ENCODE data around the gene BCL11A. TPM values are rescaled to one million over a fixed set of nuclear protein-coding genes. Genes with fewer than 3 reads are reported as not detected.

The BCL11A gene
- total and polyA plus RNA-seq, 5 donors from 2014 or later = 0.17 to 2.0 (median 0.30) TPM; not detected in 1

GRCh38 chr2:60554074-60554645, 706 bp upstream of the BCL11A start:
- no peaks in the 10 kb centered on the region for H3K36me3 ChIP-seq (ENCODE audit: control insufficient read depth, insufficient read depth, low read length)
- no peaks in the 10 kb centered on the region for H3K9me3 ChIP-seq (ENCODE audit: control insufficient read depth in 2 of 2, low read length in 2 of 2)
- peaks cover 5 to 59% (median 23%) of the 10 kb centered on the region in 4 donors for H3K4me1 Mint-ChIP-seq
- peaks cover 0 to 10% (median 0%) of the 10 kb centered on the region in 7 donors for H3K9me3 Mint-ChIP-seq
- H3K27me3 Mint-ChIP-seq = peaks cover 68% of the 10 kb centered on the region
- peaks cover 83% of the 10 kb centered on the region for H3K4me1 ChIP-seq (ENCODE audit: control insufficient read depth, insufficient read depth, low read length, poor library complexity, severe bottlenecking)
- peak overlapping the region in 1 of 3 donors; percentile 26 for H3K27ac Mint-ChIP-seq
- H3K36me3 Mint-ChIP-seq = no peaks in the 10 kb centered on the region
- peak overlapping the region; percentile 68 for H3K4me3 ChIP-seq (ENCODE audit: low read depth, low read length)
- no peak overlapping the region for H3K27ac ChIP-seq (ENCODE audit: insufficient read depth, low read length, poor library complexity, severe bottlenecking)
- DNase-seq = peak in 1 of 3 donors; percentile 21
- H3K27me3 ChIP-seq (ENCODE audit: control insufficient read depth, insufficient read depth, low read length) = peaks cover 23% of the 10 kb centered on the region
- peak overlapping the region; percentile 61 to 87 (median 81) for H3K4me3 Mint-ChIP-seq
- ATAC-seq (ENCODE audit: low read depth in 2 of 2) = no peak

- Mint-ChIP-seq H3K4me3 (peak overlapping the region; percentile 55 to 86 (median 83)), H3K4me1 (peaks cover 11 to 66% (median 29%) of the 10 kb centered on the region in 4 donors), H3K27me3 (peaks cover 69% of the 10 kb centered on the region), H3K27ac (no peak overlapping the region), H3K36me3 (no peaks in the 10 kb centered on the region), H3K9me3 (peaks cover 0 to 10% (median 0%) of the 10 kb centered on the region in 7 donors)
- Histone ChIP-seq H3K9me3 (ENCODE audit: control insufficient read depth in 2 of 2, low read length in 2 of 2) (no peaks in the 10 kb centered on the region), H3K27me3 (ENCODE audit: control insufficient read depth, insufficient read depth, low read length) (peaks cover 29% of the 10 kb centered on the region), H3K36me3 (ENCODE audit: control insufficient read depth, insufficient read depth, low read length) (no peaks in the 10 kb centered on the region), H3K27ac (ENCODE audit: insufficient read depth, low read length, poor library complexity, severe bottlenecking) (no peak overlapping the region), H3K4me3 (ENCODE audit: low read depth, low read length) (peak overlapping the region; percentile 51), H3K4me1 (ENCODE audit: control insufficient read depth, insufficient read depth, low read length, poor library complexity, severe bottlenecking) (peaks cover 84% of the 10 kb centered on the region)
- ATAC-seq (ENCODE audit: low read depth in 2 of 2) = no peak
- DNase-seq = no peak
These were observed 481 bp downstream of the BCL11A start for GRCh38 chr2:60552851-60553494.

- H3K27ac ChIP-seq (ENCODE audit: insufficient read depth, low read length, poor library complexity, severe bottlenecking) = no peak overlapping the region
- Mint-ChIP-seq H3K27me3 (peaks cover 72% of the 10 kb centered on the region), H3K4me1 (peaks cover 11 to 62% (median 28%) of the 10 kb centered on the region in 4 donors), H3K36me3 (no peaks in the 10 kb centered on the region), H3K4me3 (peak overlapping the region; percentile 64 to 85 (median 72)), H3K27ac (no peak overlapping the region), H3K9me3 (peaks cover 0 to 10% (median 0%) of the 10 kb centered on the region in 7 donors)
- no peaks in the 10 kb centered on the region for H3K9me3 ChIP-seq (ENCODE audit: control insufficient read depth in 2 of 2, low read length in 2 of 2)
- peaks cover 27% of the 10 kb centered on the region for H3K27me3 ChIP-seq (ENCODE audit: control insufficient read depth, insufficient read depth, low read length)
- H3K4me3 ChIP-seq (ENCODE audit: low read depth, low read length) = no peak overlapping the region
- H3K36me3 ChIP-seq (ENCODE audit: control insufficient read depth, insufficient read depth, low read length) = no peaks in the 10 kb centered on the region
- ATAC-seq (ENCODE audit: low read depth in 2 of 2) (no peak), DNase-seq (no peak)
- H3K4me1 ChIP-seq (ENCODE audit: control insufficient read depth, insufficient read depth, low read length, poor library complexity, severe bottlenecking) = peaks cover 80% of the 10 kb centered on the region
These were observed 1.2 kb downstream of the BCL11A start for GRCh38 chr2:60552078-60552850.

DNA sequence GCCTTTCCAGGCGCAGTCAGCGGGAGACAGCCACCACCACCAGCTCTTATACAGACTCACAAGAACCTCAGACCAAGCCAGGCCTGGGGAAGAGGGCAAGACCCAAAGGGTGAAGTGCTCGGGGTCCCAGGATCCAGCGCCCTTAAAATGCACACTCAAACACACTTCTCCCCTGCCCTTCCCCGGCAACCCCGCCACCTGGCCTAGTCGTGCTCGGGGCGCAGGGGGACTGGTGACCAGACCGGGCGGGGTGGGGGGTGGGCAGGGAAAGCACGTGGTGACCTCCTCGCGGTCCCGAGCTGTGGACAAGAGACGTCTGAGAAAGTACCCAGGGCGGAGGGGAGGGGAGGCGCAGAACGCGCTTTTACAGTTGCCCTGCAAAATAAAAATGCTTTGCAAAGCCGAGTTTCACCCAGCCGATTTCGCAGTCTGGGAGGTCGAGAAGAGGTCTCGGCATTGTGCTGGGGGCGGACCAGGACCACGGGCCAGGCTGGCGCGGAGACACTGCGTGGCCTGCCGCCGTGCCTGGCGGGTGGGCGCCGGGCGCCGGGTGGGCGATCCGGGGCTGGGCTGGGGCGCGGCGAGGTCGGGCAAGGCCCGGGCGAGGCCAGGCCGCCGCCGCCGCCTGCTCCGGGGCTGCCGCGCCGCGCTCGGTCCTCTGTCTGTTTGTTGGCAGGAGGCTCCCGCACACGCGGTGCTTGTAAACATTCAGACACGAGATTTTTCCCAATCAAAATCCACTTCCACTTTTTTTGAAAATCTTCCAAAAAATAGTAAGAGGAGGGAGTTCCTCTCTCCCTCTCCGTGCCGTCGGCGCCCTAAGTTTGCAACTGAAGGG, 2.0 kb downstream of the BCL11A start:
- no peaks in the 10 kb centered on the region for H3K9me3 ChIP-seq (ENCODE audit: control insufficient read depth in 2 of 2, low read length in 2 of 2)
- no peak overlapping the region for H3K27ac ChIP-seq (ENCODE audit: insufficient read depth, low read length, poor library complexity, severe bottlenecking)
- peaks cover 72% of the 10 kb centered on the region for H3K4me1 ChIP-seq (ENCODE audit: control insufficient read depth, insufficient read depth, low read length, poor library complexity, severe bottlenecking)
- H3K4me3 ChIP-seq (ENCODE audit: low read depth, low read length) = no peak overlapping the region
- Mint-ChIP-seq H3K27me3 (peaks cover 72% of the 10 kb centered on the region), H3K4me1 (peaks cover 11 to 54% (median 22%) of the 10 kb centered on the region in 4 donors), H3K27ac (no peak overlapping the region), H3K4me3 (peak overlapping the region; percentile 72 to 85 (median 82)), H3K9me3 (peaks cover 0 to 10% (median 0%) of the 10 kb centered on the region in 7 donors), H3K36me3 (no peaks in the 10 kb centered on the region)
- ATAC-seq (ENCODE audit: low read depth in 2 of 2) = no peak
- H3K36me3 ChIP-seq (ENCODE audit: control insufficient read depth, insufficient read depth, low read length) = no peaks in the 10 kb centered on the region
- peaks cover 28% of the 10 kb centered on the region for H3K27me3 ChIP-seq (ENCODE audit: control insufficient read depth, insufficient read depth, low read length)
- DNase-seq = no peak

DNA sequence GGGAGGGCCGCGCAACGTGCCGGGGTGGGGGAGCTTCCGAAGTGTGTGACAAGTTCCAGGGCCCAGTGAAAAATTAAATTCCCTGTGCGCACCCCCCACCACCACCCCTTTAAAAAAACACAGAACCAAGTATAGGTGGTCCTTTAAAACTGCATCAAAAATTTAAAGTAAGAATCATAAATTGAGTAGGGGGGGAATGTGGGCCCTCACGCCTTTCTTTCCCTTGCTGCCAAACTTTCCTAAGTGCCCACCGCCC, 2.5 kb downstream of the BCL11A start:
- Mint-ChIP-seq H3K36me3 (no peaks in the 10 kb centered on the region), H3K4me1 (peaks cover 11 to 48% (median 21%) of the 10 kb centered on the region in 4 donors), H3K4me3 (peak overlapping the region; percentile 67 to 85 (median 78)), H3K9me3 (peaks cover 0 to 10% (median 0%) of the 10 kb centered on the region in 7 donors), H3K27me3 (peaks cover 72% of the 10 kb centered on the region), H3K27ac (no peak overlapping the region)
- no peak for DNase-seq
- Histone ChIP-seq H3K4me1 (ENCODE audit: control insufficient read depth, insufficient read depth, low read length, poor library complexity, severe bottlenecking) (peaks cover 67% of the 10 kb centered on the region), H3K27ac (ENCODE audit: insufficient read depth, low read length, poor library complexity, severe bottlenecking) (no peak overlapping the region), H3K4me3 (ENCODE audit: low read depth, low read length) (no peak overlapping the region), H3K9me3 (ENCODE audit: control insufficient read depth in 2 of 2, low read length in 2 of 2) (no peaks in the 10 kb centered on the region), H3K36me3 (ENCODE audit: control insufficient read depth, insufficient read depth, low read length) (no peaks in the 10 kb centered on the region), H3K27me3 (ENCODE audit: control insufficient read depth, insufficient read depth, low read length) (peaks cover 30% of the 10 kb centered on the region)
- ATAC-seq (ENCODE audit: low read depth in 2 of 2) = no peak

DNA sequence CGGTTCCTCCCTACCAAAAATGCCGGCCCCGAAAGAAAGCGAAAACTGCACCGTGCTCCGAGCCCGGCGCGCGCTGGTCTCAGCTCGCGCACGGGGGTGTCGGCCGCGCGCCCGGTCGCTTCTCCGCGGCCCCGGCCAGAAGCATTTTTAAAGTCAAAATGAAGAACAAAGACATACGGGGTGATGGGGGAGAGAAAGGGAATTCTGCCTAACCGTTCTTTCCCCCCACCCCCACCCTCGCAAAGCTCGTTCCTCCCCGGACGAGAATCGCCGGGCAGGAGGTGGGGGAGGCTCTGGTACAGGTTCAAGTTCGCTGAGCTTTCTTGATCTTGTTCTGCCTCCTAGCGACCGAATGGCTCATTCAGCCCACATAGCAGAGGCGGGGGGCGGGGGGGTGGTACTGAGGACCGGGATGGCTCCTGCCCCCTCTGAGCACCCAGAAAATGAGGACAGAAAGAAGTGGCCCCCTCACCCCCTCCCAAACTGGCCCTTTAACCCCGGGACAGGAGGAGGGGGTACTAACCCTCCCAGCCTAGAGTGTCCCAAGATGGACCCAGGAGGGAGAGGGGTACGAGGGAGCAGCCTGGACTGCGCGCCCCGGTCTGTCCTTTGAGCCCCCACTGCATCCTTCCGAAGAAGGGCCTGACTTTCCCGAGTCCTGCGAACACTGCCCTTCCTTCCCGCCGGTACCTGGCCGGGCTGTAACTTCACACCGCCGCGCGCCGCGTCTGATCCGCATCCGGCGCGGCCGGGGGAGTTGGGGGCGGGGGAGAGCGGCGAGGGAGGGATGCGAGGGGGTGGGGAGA, 3.1 kb downstream of the BCL11A start:
- H3K9me3 Mint-ChIP-seq = peaks cover 0 to 6% (median 0%) of the 10 kb centered on the region in 7 donors
- Histone ChIP-seq H3K36me3 (ENCODE audit: control insufficient read depth, insufficient read depth, low read length) (no peaks in the 10 kb centered on the region), H3K27me3 (ENCODE audit: control insufficient read depth, insufficient read depth, low read length) (peaks cover 32% of the 10 kb centered on the region), H3K27ac (ENCODE audit: insufficient read depth, low read length, poor library complexity, severe bottlenecking) (no peak overlapping the region), H3K4me1 (ENCODE audit: control insufficient read depth, insufficient read depth, low read length, poor library complexity, severe bottlenecking) (peaks cover 61% of the 10 kb centered on the region), H3K4me3 (ENCODE audit: low read depth, low read length) (no peak overlapping the region), H3K9me3 (ENCODE audit: control insufficient read depth in 2 of 2, low read length in 2 of 2) (no peaks in the 10 kb centered on the region)
- peaks cover 67% of the 10 kb centered on the region for H3K27me3 Mint-ChIP-seq
- H3K27ac Mint-ChIP-seq = no peak overlapping the region
- peak; percentile 18 to 37 for ATAC-seq (ENCODE audit: low read depth in 2 of 2)
- H3K4me3 Mint-ChIP-seq = peak overlapping the region; percentile 83 to 89 (median 86)
- DNase-seq = peak in 1 of 3 donors; percentile 51
- peaks cover 6 to 43% (median 16%) of the 10 kb centered on the region in 4 donors for H3K4me1 Mint-ChIP-seq
- no peaks in the 10 kb centered on the region for H3K36me3 Mint-ChIP-seq

GRCh38 chr2:60549928-60550177, 3.6 kb downstream of the BCL11A start:
- no peak overlapping the region for H3K4me3 ChIP-seq (ENCODE audit: low read depth, low read length)
- no peaks in the 10 kb centered on the region for H3K9me3 ChIP-seq (ENCODE audit: control insufficient read depth in 2 of 2, low read length in 2 of 2)
- Mint-ChIP-seq H3K27ac (no peak overlapping the region), H3K4me1 (peaks cover 6 to 37% (median 13%) of the 10 kb centered on the region in 4 donors), H3K9me3 (peaks cover 0 to 5% (median 0%) of the 10 kb centered on the region in 7 donors), H3K36me3 (no peaks in the 10 kb centered on the region), H3K27me3 (peaks cover 62% of the 10 kb centered on the region), H3K4me3 (peak overlapping the region; percentile 83 to 89 (median 86))
- DNase-seq = no peak
- H3K4me1 ChIP-seq (ENCODE audit: control insufficient read depth, insufficient read depth, low read length, poor library complexity, severe bottlenecking) = peaks cover 56% of the 10 kb centered on the region
- no peak overlapping the region for H3K27ac ChIP-seq (ENCODE audit: insufficient read depth, low read length, poor library complexity, severe bottlenecking)
- no peak for ATAC-seq (ENCODE audit: low read depth in 2 of 2)
- peaks cover 33% of the 10 kb centered on the region for H3K27me3 ChIP-seq (ENCODE audit: control insufficient read depth, insufficient read depth, low read length)
- no peaks in the 10 kb centered on the region for H3K36me3 ChIP-seq (ENCODE audit: control insufficient read depth, insufficient read depth, low read length)

Measured in CD4-positive, CD25-positive, alpha-beta regulatory T cell (primary cell).